ENCODE data around the gene STX8.

- TF ChIP-seq POLR2A (IDR thresholded peaks at IDR 0.05; ENCODE audit: low read depth, low read length) (no peak), POLR2AphosphoS5 (IDR thresholded peaks at IDR 0.05; ENCODE audit: low read depth, low read length) (no peak)
Measured at GRCh38 chr17:9209781-9210370, 365.7 kb downstream of the STX8 start.

Data from GM12892 (cell line).